HG02642 (cell line): ENCODE measurements around the gene RFK.

Source experiments
- ATAC-seq: cut with Tn5 transposase; IDR thresholded peaks from one replicate; pipeline ENCODE4 v1.9.1; 2021; ENCODE audit warnings: mild to moderate bottlenecking; ENCODE audit not compliant: unreplicated experiment, poor library complexity

Gene RFK

GRCh38 chr9:76413658-76414057 lies 19.4 kb upstream of the RFK start:
- no peak for ATAC-seq

GRCh38 chr9:76412638-76413037 lies 18.4 kb upstream of the RFK start:
- no peak for ATAC-seq

GRCh38 chr9:76405868-76406267 lies 11.6 kb upstream of the RFK start:
- ATAC-seq: no peak

GRCh38 chr9:76405340-76405739 lies 11.1 kb upstream of the RFK start:
- no peak for ATAC-seq

GRCh38 chr9:76404401-76404800 lies 10.2 kb upstream of the RFK start:
- ATAC-seq: no peak

GRCh38 chr9:76403352-76403751 lies 9.1 kb upstream of the RFK start:
- ATAC-seq: peak; percentile 92

- ATAC-seq: no peak
These were observed 7.5 kb upstream of the RFK start for GRCh38 chr9:76401580-76402354.

- no peak for ATAC-seq
These were observed 7.0 kb upstream of the RFK start for GRCh38 chr9:76401176-76401575.

- ATAC-seq: no peak
These were observed 6.4 kb upstream of the RFK start for GRCh38 chr9:76400534-76401096.

- ATAC-seq: no peak
These were observed 5.6 kb upstream of the RFK start for GRCh38 chr9:76399856-76400255.

- no peak for ATAC-seq
These were observed 2.4 kb upstream of the RFK start for GRCh38 chr9:76396597-76396996.

- ATAC-seq: no peak
These were observed 1.9 kb upstream of the RFK start for GRCh38 chr9:76396144-76396543.

- ATAC-seq: no peak
These were observed 1.2 kb upstream of the RFK start for GRCh38 chr9:76395381-76395780.

GRCh38 chr9:76394960-76395252 lies 680 bp upstream of the RFK start:
- peak; percentile 39 for ATAC-seq

GRCh38 chr9:76390656-76391055 lies 3.6 kb downstream of the RFK start:
- ATAC-seq: no peak

- ATAC-seq: no peak
These were observed 14.7 kb downstream of the RFK start for GRCh38 chr9:76379494-76379893.

GRCh38 chr9:76378367-76379073 lies 15.7 kb downstream of the RFK start:
- ATAC-seq: no peak

- no peak for ATAC-seq
These were observed 16.4 kb downstream of the RFK start for GRCh38 chr9:76377791-76378190.

GRCh38 chr9:76374783-76375559 lies 19.3 kb downstream of the RFK start:
- no peak for ATAC-seq

GRCh38 chr9:76373784-76374474 lies 20.3 kb downstream of the RFK start:
- no peak for ATAC-seq
